GM19468 (cell line): ENCODE measurements around the gene CHN2.

Experiments used
- ATAC-seq: cut with Tn5 transposase; IDR thresholded peaks from one replicate; pipeline ENCODE4 v1.9.1; 2021; ENCODE audit warnings: mild to moderate bottlenecking, moderate library complexity, moderate number of reproducible peaks; ENCODE audit not compliant: unreplicated experiment; ENCODE audit errors: extremely low read depth

CHN2 gene

GRCh38 chr7:29447828-29448227 lies 253.3 kb downstream of the CHN2 start:
- no peak for ATAC-seq

- no peak for ATAC-seq
Measured at GRCh38 chr7:29449569-29450260, 255.1 kb downstream of the CHN2 start.

GRCh38 chr7:29453021-29453420 lies 258.4 kb downstream of the CHN2 start:
- ATAC-seq: no peak

- no peak for ATAC-seq
Measured at GRCh38 chr7:29454464-29454863, 259.9 kb downstream of the CHN2 start.

- ATAC-seq: no peak
Measured at GRCh38 chr7:29454899-29455451, 260.4 kb downstream of the CHN2 start.

- no peak for ATAC-seq
Measured at GRCh38 chr7:29457141-29457561, 262.6 kb downstream of the CHN2 start.

GRCh38 chr7:29457565-29458011 lies 263.0 kb downstream of the CHN2 start:
- ATAC-seq: no peak

GRCh38 chr7:29458933-29459332 lies 264.4 kb downstream of the CHN2 start:
- no peak for ATAC-seq

GRCh38 chr7:29459589-29459988 lies 265.0 kb downstream of the CHN2 start:
- ATAC-seq: no peak

GRCh38 chr7:29461996-29462395 lies 267.4 kb downstream of the CHN2 start:
- no peak for ATAC-seq

- ATAC-seq: no peak
Measured at GRCh38 chr7:29463504-29464158, 269.1 kb downstream of the CHN2 start.

- ATAC-seq: no peak
Measured at GRCh38 chr7:29464753-29465152, 270.2 kb downstream of the CHN2 start.

- no peak for ATAC-seq
Measured at GRCh38 chr7:29467193-29467926, 272.8 kb downstream of the CHN2 start.

- no peak for ATAC-seq
Measured at GRCh38 chr7:29468196-29468595, 273.6 kb downstream of the CHN2 start.

GRCh38 chr7:29469281-29469680 lies 274.7 kb downstream of the CHN2 start:
- ATAC-seq: no peak

- ATAC-seq: no peak
Measured at GRCh38 chr7:29469976-29470557, 275.5 kb downstream of the CHN2 start.

- ATAC-seq: no peak
Measured at GRCh38 chr7:29471444-29472138, 277.0 kb downstream of the CHN2 start.

- ATAC-seq: no peak
Measured at GRCh38 chr7:29476916-29477315, 282.3 kb downstream of the CHN2 start.

- no peak for ATAC-seq
Measured at GRCh38 chr7:29478226-29478625, 283.7 kb downstream of the CHN2 start.

- no peak for ATAC-seq
Measured at GRCh38 chr7:29478687-29479240, 284.2 kb downstream of the CHN2 start.
